ENCODE measurements around the gene PHOSPHO1.

The PHOSPHO1 gene

GRCh38 chr17:49242813-49243212, 12.2 kb upstream of the PHOSPHO1 start:
- DNase-seq (ENCODE audit: low read depth), result no peak

- DNase-seq (ENCODE audit: low read depth), result no peak
Measured at GRCh38 chr17:49241692-49242397, 11.3 kb upstream of the PHOSPHO1 start.

- no peak for DNase-seq (ENCODE audit: low read depth)
Measured at GRCh38 chr17:49241040-49241439, 10.5 kb upstream of the PHOSPHO1 start.

DNA sequence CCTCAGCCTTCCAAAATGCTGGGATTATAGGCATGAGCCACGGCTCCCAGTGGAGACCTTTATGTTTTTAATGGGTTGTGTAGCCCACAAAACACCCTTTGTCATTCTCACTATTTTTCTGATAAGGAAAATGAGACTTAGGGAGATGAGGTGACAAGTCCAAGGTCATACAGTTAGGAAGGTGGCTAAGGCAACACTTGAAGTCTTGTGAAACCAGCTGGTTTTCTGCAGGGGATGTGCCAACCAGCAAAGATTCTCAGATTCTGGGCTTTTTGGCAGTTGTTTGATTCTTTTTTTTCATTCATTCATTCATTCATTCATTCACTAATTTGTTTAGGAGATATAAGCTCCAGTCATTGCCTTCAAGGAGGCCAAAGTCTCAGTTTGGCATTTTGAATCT, 10.0 kb upstream of the PHOSPHO1 start:
- DNase-seq (ENCODE audit: low read depth), result no peak

- DNase-seq (ENCODE audit: low read depth), result no peak
Measured at GRCh38 chr17:49239963-49240362, 9.4 kb upstream of the PHOSPHO1 start.

DNA sequence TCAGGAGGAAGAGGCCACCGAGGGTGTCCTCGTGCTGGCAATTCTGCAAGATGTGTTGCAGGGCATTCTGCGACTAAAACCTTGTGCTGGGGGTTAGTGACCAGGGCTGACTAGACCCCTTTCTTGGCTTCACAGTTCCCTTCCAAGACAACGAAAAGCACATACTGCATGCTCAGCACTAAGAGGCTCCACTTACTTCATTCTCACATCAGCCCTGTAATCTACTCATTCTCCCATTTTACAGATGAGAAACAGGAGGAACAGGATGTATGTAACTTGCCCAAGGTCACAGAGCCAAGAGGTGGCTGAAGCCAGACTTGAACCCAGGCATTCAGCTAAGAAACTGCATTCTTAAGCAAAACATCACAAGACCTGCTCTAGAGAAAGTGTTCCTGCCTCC, 5.3 kb upstream of the PHOSPHO1 start:
- DNase-seq (ENCODE audit: low read depth), result no peak

DNA sequence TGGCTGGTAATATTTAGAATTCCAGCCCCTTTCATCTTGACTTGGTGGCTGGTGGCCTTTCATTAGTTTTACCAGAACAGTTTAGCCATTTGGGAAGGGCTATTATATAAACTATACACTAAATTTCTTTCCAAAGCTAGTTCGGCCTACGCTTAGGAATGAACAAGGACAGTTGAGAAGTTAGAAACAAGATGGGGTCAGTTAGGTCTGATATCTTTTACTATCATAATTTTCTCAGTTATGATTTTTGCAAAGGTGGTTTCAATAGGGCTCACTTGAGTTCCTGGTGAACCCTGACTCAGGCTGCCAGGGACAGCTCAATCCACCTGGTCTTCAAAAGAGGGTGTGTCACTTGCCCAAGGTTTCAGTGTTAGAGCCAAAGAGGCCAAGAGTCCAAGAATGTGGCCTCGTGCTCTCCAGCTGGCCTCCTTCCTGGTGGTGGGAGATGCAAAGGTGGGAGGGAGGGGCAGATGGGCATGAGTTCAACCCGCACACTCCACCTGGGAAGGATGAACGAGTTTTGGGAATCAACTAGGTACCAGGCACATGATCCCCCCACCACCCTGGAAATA, 4.0 kb upstream of the PHOSPHO1 start:
- DNase-seq (ENCODE audit: low read depth), result no peak

DNA sequence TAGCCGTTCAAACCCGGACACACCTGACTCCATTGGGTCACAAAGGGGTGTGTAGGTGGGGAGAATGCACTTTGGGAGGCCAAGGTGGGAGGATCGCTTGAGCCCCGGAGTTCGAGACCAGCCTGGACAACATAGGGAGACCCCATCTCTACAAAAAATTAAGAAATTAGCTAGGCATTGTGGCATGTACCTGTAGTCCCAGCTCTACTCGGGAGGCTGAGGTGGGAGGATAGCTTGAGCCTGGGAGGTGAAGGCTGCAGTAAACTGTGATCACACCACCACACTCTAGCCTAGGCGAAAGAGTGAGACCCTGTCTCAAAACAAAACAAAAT, 942 bp upstream of the PHOSPHO1 start:
- no peak for DNase-seq (ENCODE audit: low read depth)

DNA sequence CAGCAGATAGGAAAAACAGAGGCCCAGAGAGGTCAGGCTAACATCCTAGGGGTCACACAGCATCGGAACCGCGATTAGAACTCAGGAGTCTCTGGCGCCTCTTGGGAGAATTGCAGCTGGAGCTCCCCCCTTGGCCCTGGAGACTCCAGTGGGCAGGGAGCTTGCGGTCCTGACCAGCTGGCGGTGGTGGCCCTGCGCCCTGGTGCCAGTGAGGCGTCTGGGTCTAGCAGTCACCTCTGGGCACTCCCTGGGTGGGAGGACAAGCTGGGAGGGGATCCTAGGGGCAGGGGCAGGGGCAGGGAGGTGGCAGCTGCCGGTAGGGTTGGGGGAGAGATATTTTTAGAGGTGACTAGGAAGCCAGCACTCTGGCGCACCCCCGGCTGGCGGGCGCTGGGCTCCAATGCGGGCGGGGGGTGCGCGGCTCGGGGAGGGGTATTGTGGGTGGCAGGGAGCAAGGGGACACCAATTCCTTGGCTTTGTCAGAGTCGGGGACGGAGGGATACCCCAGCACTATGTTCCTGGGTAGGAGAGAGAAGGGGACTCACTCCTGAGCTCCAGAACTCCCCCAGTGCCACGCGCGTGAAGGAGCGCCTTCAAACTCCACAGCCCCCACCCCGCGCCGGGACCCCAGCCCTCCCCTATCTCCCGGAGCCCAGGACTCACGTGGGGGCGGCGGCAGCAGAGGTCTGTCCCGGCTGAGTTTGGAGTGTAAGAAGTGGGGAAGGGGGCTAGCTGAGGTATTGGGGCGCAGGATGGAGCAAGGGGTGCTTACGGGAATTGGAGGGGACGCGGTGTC, 584 bp downstream of the PHOSPHO1 start:
- DNase-seq (ENCODE audit: low read depth), result no peak

GRCh38 chr17:49229076-49229804, 1.3 kb downstream of the PHOSPHO1 start:
- DNase-seq (ENCODE audit: low read depth), result no peak

DNA sequence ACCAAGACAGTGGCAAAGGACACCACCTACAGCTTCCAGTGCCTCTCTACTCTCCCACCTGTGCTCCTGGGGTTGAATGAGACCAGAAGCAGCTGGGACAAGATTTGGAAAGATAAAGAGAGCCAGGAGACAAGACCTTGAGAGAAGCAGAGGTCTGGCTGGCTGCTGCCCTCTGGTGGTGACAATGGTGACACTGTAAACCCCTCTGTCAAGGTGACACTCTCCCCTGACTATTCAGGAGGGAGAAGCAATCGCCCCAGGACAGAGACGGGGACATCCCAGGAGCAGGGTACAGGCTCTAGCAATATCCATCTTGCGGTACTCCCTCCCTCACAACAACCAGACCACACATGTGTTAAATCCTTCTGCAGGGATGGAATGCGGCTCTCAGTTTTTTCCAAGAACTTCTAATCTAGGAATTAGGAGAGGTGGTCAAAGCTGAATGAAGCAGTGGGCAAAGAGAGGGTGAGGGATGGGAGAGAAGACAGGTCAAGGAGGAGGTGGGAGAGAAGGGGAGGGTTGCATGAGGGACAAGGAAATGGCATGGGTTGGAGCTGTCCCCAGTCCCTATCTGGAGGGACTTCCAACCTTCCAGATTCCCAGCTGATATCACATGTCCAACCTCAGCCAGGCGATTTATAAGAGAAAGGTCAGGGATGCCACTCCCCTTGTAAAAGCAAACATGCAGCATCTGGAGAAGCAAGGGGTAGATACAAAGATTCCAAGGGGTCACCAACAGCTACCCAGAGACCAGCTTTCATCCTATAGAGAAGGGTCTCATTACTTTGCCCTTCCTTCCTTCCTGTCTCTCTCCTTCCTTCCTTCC, 2.9 kb downstream of the PHOSPHO1 start:
- peak; percentile 60 for DNase-seq (ENCODE audit: low read depth)

DNA sequence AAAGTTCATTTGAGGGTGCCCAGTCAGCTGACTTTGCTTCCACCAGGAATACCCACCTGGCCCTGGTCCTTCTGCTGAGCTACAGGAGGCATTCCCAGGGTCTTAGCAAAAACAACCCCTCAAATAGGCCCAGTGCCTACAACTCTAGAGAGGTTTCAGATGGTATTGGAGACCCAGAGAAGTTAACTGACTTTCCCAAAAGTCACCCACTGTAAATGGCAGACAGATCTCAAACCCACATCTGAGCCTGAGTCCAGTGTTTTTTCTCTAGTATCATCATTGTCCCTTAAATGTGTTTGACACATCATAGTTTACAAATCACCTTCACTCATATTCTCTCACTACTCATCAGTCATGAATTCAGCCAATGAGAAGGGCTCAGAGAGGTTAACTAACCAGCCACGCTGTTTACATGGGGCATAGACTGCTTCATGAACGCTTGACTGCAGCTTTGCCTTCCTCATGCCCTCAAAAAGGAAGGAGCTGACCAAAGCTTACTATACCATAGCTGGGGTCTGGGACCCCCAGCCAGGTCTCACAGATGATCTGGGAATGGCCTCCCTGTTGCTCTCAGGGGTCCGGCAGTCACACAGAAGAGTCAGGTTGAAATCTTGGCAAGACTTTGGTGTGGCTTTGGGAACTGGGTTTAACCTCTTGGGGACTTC, 3.7 kb downstream of the PHOSPHO1 start:
- no peak for DNase-seq (ENCODE audit: low read depth)

- no peak for DNase-seq (ENCODE audit: low read depth)
Measured at GRCh38 chr17:49225554-49226236, 4.9 kb downstream of the PHOSPHO1 start.

DNA sequence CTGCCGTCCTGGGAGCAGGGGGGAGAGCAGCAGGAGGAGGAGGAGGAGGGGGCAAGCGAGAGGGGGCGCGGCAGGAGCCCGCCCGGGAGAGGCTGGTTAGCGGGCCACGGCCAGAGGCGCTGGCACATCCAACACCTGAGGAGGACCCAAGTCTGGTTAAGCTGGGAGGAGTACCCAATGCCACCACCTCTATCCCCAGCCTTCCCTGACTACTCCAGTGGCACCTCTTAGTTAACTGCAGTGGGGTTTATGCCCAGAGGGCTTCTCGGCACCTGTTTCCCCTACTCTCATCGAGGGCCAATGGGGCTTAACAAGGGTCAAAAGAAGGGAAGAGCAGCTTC, 5.6 kb downstream of the PHOSPHO1 start:
- DNase-seq (ENCODE audit: low read depth), result no peak

- DNase-seq (ENCODE audit: low read depth), result peak; percentile 33
Measured at GRCh38 chr17:49224198-49224996, 6.2 kb downstream of the PHOSPHO1 start.

DNA sequence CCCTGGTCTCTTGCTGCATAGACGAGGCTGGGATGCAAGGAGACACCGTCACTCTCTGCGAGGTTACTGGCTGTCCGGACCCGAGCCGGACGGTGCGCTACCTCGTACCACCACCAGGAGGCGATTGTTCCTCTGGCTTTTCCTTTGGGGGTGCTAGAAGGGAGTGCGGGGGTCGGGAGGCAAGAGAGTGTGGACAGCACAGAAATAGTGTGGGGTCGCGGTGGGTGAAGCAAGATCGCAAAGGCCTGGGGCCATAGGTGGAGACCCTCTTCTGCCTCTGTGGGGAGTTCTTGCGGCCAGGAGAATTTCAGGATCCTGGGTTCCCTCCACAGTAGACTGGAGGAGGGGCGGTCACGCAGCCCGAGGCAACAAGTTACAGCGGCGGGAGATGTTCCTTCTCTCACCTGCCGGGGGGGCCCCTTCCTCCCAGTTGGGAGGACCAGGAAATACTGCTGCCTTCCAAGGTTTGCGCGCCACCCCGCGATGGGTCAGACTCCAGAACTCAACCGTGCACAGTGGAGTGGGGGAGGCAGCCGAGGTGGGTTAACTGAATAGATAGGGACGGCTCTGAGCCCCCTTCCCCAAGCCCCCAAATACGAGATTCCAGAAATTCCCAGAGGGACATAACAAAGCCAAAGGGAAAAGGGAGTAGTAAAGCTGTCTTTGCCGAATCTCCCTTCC, 6.9 kb downstream of the PHOSPHO1 start:
- peak; percentile 30 for DNase-seq (ENCODE audit: low read depth)

- DNase-seq (ENCODE audit: low read depth), result no peak
Measured at GRCh38 chr17:49223168-49223516, 7.4 kb downstream of the PHOSPHO1 start.

DNA sequence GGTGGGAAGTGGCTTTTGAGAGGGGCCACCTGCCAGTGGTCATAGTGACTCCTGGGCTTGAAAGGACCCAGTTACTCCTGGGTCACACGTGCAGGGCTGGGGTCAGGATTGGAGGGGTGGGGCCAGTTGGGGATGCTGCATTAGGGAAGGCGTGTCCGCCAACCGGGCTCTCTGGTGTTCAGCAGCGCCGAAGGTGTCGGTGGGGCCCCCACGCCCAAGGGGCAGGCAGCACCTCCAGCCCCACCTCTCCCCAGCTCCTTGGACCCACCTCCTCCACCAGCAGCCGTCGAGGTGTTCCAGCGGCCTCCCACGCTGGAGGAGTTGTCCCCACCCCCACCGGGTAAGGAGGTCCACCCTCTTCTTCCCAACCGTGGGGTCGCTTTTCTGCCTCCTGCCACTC, 10.6 kb downstream of the PHOSPHO1 start:
- no peak for DNase-seq (ENCODE audit: low read depth)
